DND-41 (cell line): Measurements from ENCODE around the gene DEXI.

Source experiments
- EZH2 ChIP-seq: IDR thresholded peaks from 3 replicates; pipeline ENCODE4 v1.6.1; 2012; ENCODE audit warnings: borderline replicate concordance, low read depth, mild to moderate bottlenecking, moderate library complexity, low read length, inconsistent platforms; ENCODE audit not compliant: severe bottlenecking
- TF ChIP-seq, protein P1 (sequence below): IDR thresholded peaks from 2 replicates; pipeline ENCODE4 v1.5.1; 2012; ENCODE audit warnings: borderline replicate concordance, low read length, moderate library complexity, mild to moderate bottlenecking; ENCODE audit not compliant: poor library complexity, severe bottlenecking; ENCODE audit errors: extremely low read depth

DNA sequence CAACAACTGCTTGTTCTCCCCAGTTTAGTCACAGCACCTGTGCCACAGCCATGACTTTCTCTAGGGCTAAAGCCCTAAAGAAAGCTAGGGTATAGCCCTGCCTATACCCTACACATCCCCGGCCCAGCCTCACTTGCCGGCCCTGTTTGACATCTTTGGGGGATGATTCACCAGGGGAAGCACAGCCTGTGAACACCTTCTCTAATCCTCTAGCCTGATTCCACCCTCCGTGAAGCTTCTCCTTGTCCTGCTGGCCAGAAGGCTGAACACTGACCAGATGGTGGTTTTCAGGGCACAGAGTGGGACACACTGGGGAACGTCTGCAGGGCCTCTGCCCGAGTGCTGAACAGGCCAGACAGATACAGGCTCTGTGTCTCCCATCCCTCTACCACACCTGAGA is 8.1 kb upstream of the DEXI start:
- TF ChIP-seq, protein P1, sequence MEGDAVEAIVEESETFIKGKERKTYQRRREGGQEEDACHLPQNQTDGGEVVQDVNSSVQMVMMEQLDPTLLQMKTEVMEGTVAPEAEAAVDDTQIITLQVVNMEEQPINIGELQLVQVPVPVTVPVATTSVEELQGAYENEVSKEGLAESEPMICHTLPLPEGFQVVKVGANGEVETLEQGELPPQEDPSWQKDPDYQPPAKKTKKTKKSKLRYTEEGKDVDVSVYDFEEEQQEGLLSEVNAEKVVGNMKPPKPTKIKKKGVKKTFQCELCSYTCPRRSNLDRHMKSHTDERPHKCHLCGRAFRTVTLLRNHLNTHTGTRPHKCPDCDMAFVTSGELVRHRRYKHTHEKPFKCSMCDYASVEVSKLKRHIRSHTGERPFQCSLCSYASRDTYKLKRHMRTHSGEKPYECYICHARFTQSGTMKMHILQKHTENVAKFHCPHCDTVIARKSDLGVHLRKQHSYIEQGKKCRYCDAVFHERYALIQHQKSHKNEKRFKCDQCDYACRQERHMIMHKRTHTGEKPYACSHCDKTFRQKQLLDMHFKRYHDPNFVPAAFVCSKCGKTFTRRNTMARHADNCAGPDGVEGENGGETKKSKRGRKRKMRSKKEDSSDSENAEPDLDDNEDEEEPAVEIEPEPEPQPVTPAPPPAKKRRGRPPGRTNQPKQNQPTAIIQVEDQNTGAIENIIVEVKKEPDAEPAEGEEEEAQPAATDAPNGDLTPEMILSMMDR, result no peak
- no peak for TF ChIP-seq EZH2
